CD4-positive, alpha-beta T cell (primary cell): ENCODE measurements around the gene REV1. TPM values are rescaled to one million over a fixed set of nuclear protein-coding genes. Genes with fewer than 3 reads are reported as not detected.
A peak's percentile ranks its signal among the peaks of the same experiment; 100 is the strongest.

Experiments
- ATAC-seq: fragments of 200-7000 bp; cut with Tn5 transposase; one replicate; pipeline ENCODE4 v1.10.0; 2022; ENCODE audit warnings: mild to moderate bottlenecking; ENCODE audit not compliant: poor library complexity
- CTCF ChIA-PET: fragments of 350-600 bp; sonication (Branson Sonifier 250); formaldehyde crosslinking; loops from one replicate; lab custom pipeline; 2021; ENCODE audit warnings: antibody characterized with exemption, inconsistent platforms; lab: Charles Lee
- POLR2A ChIA-PET: fragments of 350-600 bp; sonication (Branson Sonifier 250); formaldehyde crosslinking; loops from one replicate; lab custom pipeline; 2021; ENCODE audit warnings: antibody characterized with exemption, inconsistent platforms; lab: Charles Lee
- DNase-seq, 14 experiments: peaks; one replicate each; pipeline ENCODE4 v3.0.0-alpha.2; 2013 to 2020; ENCODE audit warnings: mixed read lengths in 2 of 14
- H3K27ac ChIP-seq, 2 donors: one replicate each; pipeline versions ENCODE4 v1.5.1 to v1.7.0; 2013; ENCODE audit warnings: low read length in 2 of 2, low read depth in 1 of 2, mild to moderate bottlenecking in 1 of 2
- H3K27me3 ChIP-seq, 2 experiments: 1 replicate in 1 of 2; 2 replicates in 1 of 2; pipeline versions ENCODE4 v1.6.1 to v1.7.0; 2013; ENCODE audit warnings: low read length in 2 of 2, control low read depth in 1 of 2, mild to moderate bottlenecking in 1 of 2, moderate library complexity in 1 of 2; ENCODE audit not compliant: insufficient read depth in 2 of 2, control insufficient read depth in 1 of 2
- H3K36me3 ChIP-seq: one replicate; pipeline ENCODE4 v1.6.1; 2013; ENCODE audit warnings: low read length, control low read depth; ENCODE audit not compliant: insufficient read depth
- H3K4me1 ChIP-seq: one replicate; pipeline ENCODE4 v1.6.1; 2013; ENCODE audit warnings: low read length, control low read depth; ENCODE audit not compliant: insufficient read depth
- H3K4me3 ChIP-seq: one replicate; pipeline ENCODE4 v1.5.1; 2013; ENCODE audit warnings: mild to moderate bottlenecking, low read length, moderate library complexity
- H3K9me3 ChIP-seq, 2 experiments: 1 replicate in 1 of 2; 2 replicates in 1 of 2; pipeline versions ENCODE4 v1.6.1 to v1.7.0; 2013; ENCODE audit warnings: low read length in 2 of 2, mild to moderate bottlenecking in 2 of 2, control low read depth in 1 of 2, moderate library complexity in 1 of 2; ENCODE audit not compliant: control insufficient read depth in 1 of 2, insufficient read depth in 1 of 2
- H3K27ac Mint-ChIP-seq: one replicate; pipeline ENCODE4 v1.8.0; 2020; ENCODE audit warnings: mixed read lengths
- H3K27me3 Mint-ChIP-seq: one replicate; pipeline ENCODE4 v1.8.0; 2021; ENCODE audit warnings: mixed read lengths
- H3K36me3 Mint-ChIP-seq: one replicate; pipeline ENCODE4 v1.8.0; 2021; ENCODE audit warnings: low read depth, mixed read lengths
- H3K4me1 Mint-ChIP-seq: one replicate; pipeline ENCODE4 v1.8.0; 2021; ENCODE audit warnings: low read depth, mixed read lengths
- H3K4me3 Mint-ChIP-seq: one replicate; pipeline ENCODE4 v1.8.0; 2020; ENCODE audit warnings: mild to moderate bottlenecking, mixed read lengths
- H3K9me3 Mint-ChIP-seq: one replicate; pipeline ENCODE4 v1.8.0; 2020; ENCODE audit warnings: mixed read lengths
- intact Hi-C, 2 experiments: fragments of 100-400 bp; cut with DNase I in 1 of 2; cut with micrococcal nuclease in 1 of 2; formaldehyde crosslinking; loops; one replicate each; pipeline versions ENCODE4 v1.15.1 to v1.9.0; 2023 to 2025; cut with DNase I, micrococcal nuclease
- total RNA-seq, 174 experiments: library from RNA in 2 of 174; stranded (reverse) in 2 of 174; gene quantifications; one replicate each; pipeline ENCODE4 v1.2.3 and lab custom pipeline; 2021 to 2026
- TF ChIP-seq, protein P1 (sequence below): fragments of 200-600 bp; IDR thresholded peaks from one replicate; pipeline ENCODE4 v1.8.0; 2022; ENCODE audit warnings: antibody characterized with exemption, mild to moderate bottlenecking

REV1 gene
- total RNA-seq, 2 experiments from 2014 or later = 39.8 TPM

- H3K27me3 Mint-ChIP-seq = no peaks in the 10 kb centered on the region
Observed at GRCh38 chr2:99439971-99440505, 49.8 kb downstream of the REV1 start.

GRCh38 chr2:99436874-99437273 lies 52.9 kb downstream of the REV1 start:
- H3K27me3 Mint-ChIP-seq = no peaks in the 10 kb centered on the region
- ChIA-PET POLR2A (interaction anchor here (1.2 kb wide), 1 partner anchor 53 kb away, joined by 3 read pairs; the partner anchor contains the start of gene REV1), CTCF (interaction anchor here (0.7 kb wide), 1 partner anchor 52 kb away, joined by 3 read pairs; no protein-coding TSS in a partner anchor)
- intact Hi-C loops = no loop called here
- peaks cover 9% of the 10 kb centered on the region for H3K4me1 Mint-ChIP-seq
- no peak overlapping the region for H3K4me3 Mint-ChIP-seq
- no peaks in the 10 kb centered on the region for H3K9me3 Mint-ChIP-seq
- H3K27ac Mint-ChIP-seq = no peak overlapping the region
- Histone ChIP-seq H3K27ac (no peak overlapping the region), H3K9me3 (no peaks in the 10 kb centered on the region), H3K36me3 (peaks cover 25% of the 10 kb centered on the region), H3K4me1 (no peaks in the 10 kb centered on the region), H3K4me3 (no peak overlapping the region), H3K27me3 (no peaks in the 10 kb centered on the region)
- H3K36me3 Mint-ChIP-seq = peaks cover 76% of the 10 kb centered on the region
- TF ChIP-seq, protein P1, sequence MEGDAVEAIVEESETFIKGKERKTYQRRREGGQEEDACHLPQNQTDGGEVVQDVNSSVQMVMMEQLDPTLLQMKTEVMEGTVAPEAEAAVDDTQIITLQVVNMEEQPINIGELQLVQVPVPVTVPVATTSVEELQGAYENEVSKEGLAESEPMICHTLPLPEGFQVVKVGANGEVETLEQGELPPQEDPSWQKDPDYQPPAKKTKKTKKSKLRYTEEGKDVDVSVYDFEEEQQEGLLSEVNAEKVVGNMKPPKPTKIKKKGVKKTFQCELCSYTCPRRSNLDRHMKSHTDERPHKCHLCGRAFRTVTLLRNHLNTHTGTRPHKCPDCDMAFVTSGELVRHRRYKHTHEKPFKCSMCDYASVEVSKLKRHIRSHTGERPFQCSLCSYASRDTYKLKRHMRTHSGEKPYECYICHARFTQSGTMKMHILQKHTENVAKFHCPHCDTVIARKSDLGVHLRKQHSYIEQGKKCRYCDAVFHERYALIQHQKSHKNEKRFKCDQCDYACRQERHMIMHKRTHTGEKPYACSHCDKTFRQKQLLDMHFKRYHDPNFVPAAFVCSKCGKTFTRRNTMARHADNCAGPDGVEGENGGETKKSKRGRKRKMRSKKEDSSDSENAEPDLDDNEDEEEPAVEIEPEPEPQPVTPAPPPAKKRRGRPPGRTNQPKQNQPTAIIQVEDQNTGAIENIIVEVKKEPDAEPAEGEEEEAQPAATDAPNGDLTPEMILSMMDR = no peak
- no peak for DNase-seq
- ATAC-seq = no peak

More at GRCh38 chr2:99439971-99440505, 49.8 kb downstream of the REV1 start:
- Mint-ChIP-seq H3K4me1 (peaks cover 16% of the 10 kb centered on the region), H3K4me3 (no peak overlapping the region), H3K9me3 (no peaks in the 10 kb centered on the region), H3K36me3 (peaks cover 66% of the 10 kb centered on the region), H3K27ac (no peak overlapping the region)
- Histone ChIP-seq H3K27ac (no peak overlapping the region), H3K9me3 (no peaks in the 10 kb centered on the region), H3K4me1 (no peaks in the 10 kb centered on the region), H3K4me3 (no peak overlapping the region), H3K36me3 (peaks cover 30% of the 10 kb centered on the region), H3K27me3 (no peaks in the 10 kb centered on the region)
- CTCF ChIA-PET = no interaction called here
- intact Hi-C loops = loop anchor here (2.0 to 5.0 kb wide), 2 partner anchors 47 to 51 kb away; partner anchors contain the start of gene REV1 (in 1 of the 2)
- POLR2A ChIA-PET = interaction anchor here (0.9 to 1.4 kb wide), 2 partner anchors 9 to 50 kb away, joined by 3 read pairs; partner anchors contain the start of gene REV1
- no peak for DNase-seq
- ATAC-seq = no peak
- TF ChIP-seq, protein P1 = no peak

DNA sequence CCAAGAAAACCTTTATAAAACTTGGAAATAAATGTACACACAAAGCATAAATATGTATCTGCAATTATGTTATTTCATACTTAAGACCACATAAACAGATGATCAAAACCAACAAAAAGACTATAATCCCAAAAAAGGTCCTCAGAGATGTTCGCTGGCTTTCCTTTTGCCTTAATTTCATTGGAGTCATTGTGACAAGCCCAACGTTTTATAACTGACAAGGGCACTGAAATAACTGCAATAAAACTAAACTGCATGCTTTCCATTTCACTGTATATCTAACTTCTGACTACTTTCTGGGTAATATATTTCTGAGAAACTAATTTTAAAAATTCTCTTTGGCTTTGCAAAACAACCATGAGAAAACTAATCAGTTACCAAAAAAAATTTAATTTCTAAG lies 56.5 kb downstream of the REV1 start:
- Mint-ChIP-seq H3K4me3 (no peak overlapping the region), H3K9me3 (no peaks in the 10 kb centered on the region), H3K27me3 (no peaks in the 10 kb centered on the region), H3K4me1 (peaks cover 19% of the 10 kb centered on the region), H3K27ac (peak overlapping the region; percentile 46), H3K36me3 (peaks cover 75% of the 10 kb centered on the region)
- Histone ChIP-seq H3K27ac (no peak overlapping the region), H3K4me1 (no peaks in the 10 kb centered on the region), H3K36me3 (peaks cover 33% of the 10 kb centered on the region), H3K4me3 (no peak overlapping the region), H3K27me3 (no peaks in the 10 kb centered on the region), H3K9me3 (no peaks in the 10 kb centered on the region)
- DNase-seq = no peak
- intact Hi-C loops = no loop called here
- ChIA-PET POLR2A (no interaction called here), CTCF (interaction anchor here (1.2 kb wide), 1 partner anchor 9 kb away, joined by 3 read pairs; no protein-coding TSS in a partner anchor)
- ATAC-seq = no peak
- TF ChIP-seq, protein P1 = no peak
